ENCODE data around the gene TMEM94.

GRCh38 chr17:75548813-75549212 is 92.4 kb downstream of the TMEM94 start:
- no peak for TF ChIP-seq POLR2AphosphoS5 (IDR thresholded peaks at IDR 0.05; ENCODE audit: insufficient read depth in 1 of 2, low read depth in 1 of 2)
- TF ChIP-seq CTCF (IDR thresholded peaks at IDR 0.05), result no peak

Data from vagina (tissue), 2 donors.